ENCODE results near the gene ADRA2C.

The ADRA2C gene

GRCh38 chr4:3750334-3750733, 15.9 kb upstream of the ADRA2C start:
- TF ChIP-seq CTCF (conservative IDR thresholded peaks at IDR 0.05), result no peak
- no peak overlapping the region for H3K27ac ChIP-seq

GRCh38 chr4:3752022-3752421, 14.2 kb upstream of the ADRA2C start:
- no peak overlapping the region for H3K27ac ChIP-seq
- TF ChIP-seq CTCF (conservative IDR thresholded peaks at IDR 0.05), result no peak

DNA sequence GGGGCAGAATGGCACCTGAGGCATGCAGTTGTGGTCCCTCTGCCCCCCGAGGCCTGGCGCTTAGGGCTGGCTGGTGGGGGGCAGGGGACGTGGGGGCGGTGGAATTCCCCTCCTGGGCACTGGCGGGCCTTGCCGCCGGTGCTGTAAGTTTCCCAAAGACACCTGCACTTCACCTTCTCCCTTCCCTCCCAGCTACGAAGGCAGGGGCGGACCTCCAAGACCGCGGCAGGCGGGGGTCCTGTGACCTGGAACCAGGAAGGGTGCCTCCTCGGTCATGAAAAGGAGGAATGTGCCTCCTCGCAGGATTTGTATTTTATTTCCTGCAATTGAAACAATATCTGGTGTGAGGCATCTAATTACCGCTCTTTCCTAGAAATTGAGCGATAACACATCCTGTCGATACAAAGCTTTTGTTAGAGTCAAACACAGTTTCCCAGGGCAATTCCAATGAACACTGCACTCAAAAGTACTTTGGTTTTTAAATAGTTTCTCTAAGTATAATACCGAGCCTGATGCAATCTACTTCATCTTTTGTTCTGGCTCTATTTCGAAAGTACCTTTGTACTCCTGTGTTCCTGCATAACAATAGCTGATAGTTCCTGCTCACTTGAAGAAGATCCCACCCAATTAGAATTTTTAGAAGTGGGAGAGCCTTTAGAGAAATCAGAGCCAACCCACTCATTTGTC, 12.3 kb upstream of the ADRA2C start:
- no peak for TF ChIP-seq CTCF (conservative IDR thresholded peaks at IDR 0.05)
- H3K27ac ChIP-seq, result no peak overlapping the region

DNA sequence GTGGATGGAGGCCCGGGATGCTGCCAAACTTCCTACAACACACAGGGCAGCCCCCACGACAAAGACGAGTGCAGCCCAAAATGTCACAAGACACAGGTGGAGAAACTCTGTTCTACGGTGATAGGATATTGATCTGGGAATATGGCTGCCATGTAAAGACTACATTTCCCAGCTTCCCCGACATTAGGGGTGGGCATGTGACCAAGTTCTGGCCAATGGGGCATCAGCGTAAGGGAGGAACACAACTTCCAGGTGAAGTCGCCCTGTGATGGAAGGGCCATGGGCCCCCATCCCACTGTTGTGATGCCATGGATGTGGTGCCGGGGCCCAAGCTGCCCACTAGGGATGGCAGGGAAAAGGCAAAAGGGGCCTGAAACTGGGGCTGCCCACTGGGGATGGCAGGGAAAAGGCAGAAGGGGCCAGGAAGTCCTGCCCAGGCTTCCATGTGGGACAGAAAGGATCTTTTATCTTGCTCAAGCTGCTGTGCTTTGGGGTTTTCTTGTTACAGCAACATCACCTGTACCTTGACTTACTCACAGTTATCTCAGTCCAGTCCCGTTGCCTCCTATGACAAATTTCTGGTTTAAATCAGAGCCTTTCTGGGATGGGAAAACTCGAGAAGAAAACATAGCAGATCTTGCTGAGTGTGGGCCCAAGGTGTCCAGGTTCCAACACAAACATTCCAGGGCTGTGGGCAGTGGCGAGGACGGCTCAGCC, 9.7 kb upstream of the ADRA2C start:
- H3K27ac ChIP-seq, result no peak overlapping the region
- TF ChIP-seq CTCF (conservative IDR thresholded peaks at IDR 0.05), result no peak

- no peak overlapping the region for H3K27ac ChIP-seq
- TF ChIP-seq CTCF (conservative IDR thresholded peaks at IDR 0.05), result no peak
Measured at GRCh38 chr4:3759236-3759635, 6.9 kb upstream of the ADRA2C start.

- TF ChIP-seq CTCF (conservative IDR thresholded peaks at IDR 0.05), result no peak
Measured at GRCh38 chr4:3760346-3760745, 5.8 kb upstream of the ADRA2C start.

GRCh38 chr4:3760841-3761240, 5.3 kb upstream of the ADRA2C start:
- no peak for TF ChIP-seq CTCF (conservative IDR thresholded peaks at IDR 0.05)
- H3K27ac ChIP-seq, result no peak overlapping the region

More at GRCh38 chr4:3760346-3760745, 5.8 kb upstream of the ADRA2C start:
- no peak overlapping the region for H3K27ac ChIP-seq

Data from VCaP (cell line).